H1 (cell line): Measurements from ENCODE around the gene RBM20. TPM values are rescaled to one million over a fixed set of nuclear protein-coding genes. Genes with fewer than 3 reads are reported as not detected.

Source experiments
- CTCF ChIA-PET: fragments of 300-600 bp; sonication (Branson Sonifier 250); formaldehyde crosslinking; loops from one replicate; lab custom pipeline; 2021; ENCODE audit not compliant: partially characterized antibody; lab: Charles Lee
- POLR2A ChIA-PET: fragments of 300-600 bp; sonication (Branson Sonifier 250); formaldehyde crosslinking; loops from one replicate; lab custom pipeline; 2021; ENCODE audit warnings: inconsistent platforms; ENCODE audit not compliant: partially characterized antibody; lab: Charles Lee
- DNase-seq, 2 experiments: peaks; one replicate each; pipeline versions ENCODE4 v3.0.0 to v3.0.0-alpha.2; 2010 to 2022; ENCODE audit warnings: low spot score in 2 of 2, low read depth in 1 of 2, mixed read lengths in 1 of 2
- FAIRE-seq: peaks from 2 replicates; lab custom pipeline; 2011; peaks lifted over from hg19 to GRCh38; lab: Jason Lieb, UNC
- H2AFZ ChIP-seq: 2 replicates; pipeline ENCODE4 v1.8.1; 2012; ENCODE audit warnings: low read length, inconsistent platforms
- H2AK5ac ChIP-seq: 2 replicates; pipeline ENCODE4 v1.6.1; 2013; ENCODE audit warnings: low read depth, low read length
- H2BK120ac ChIP-seq: replicated peaks from 2 replicates; pipeline ENCODE3; 2013; ENCODE audit warnings: low read depth, low read length, inconsistent platforms
- H2BK12ac ChIP-seq: 2 replicates; pipeline ENCODE4 v1.6.1; 2013; ENCODE audit warnings: low read depth, low read length
- H2BK15ac ChIP-seq: 2 replicates; pipeline ENCODE4 v1.6.1; 2013; ENCODE audit warnings: low read length
- H2BK20ac ChIP-seq: 2 replicates; pipeline ENCODE4 v1.6.1; 2013; ENCODE audit warnings: low read length
- H2BK5ac ChIP-seq: 2 replicates; pipeline ENCODE4 v1.6.1; 2013; ENCODE audit warnings: low read depth, low read length
- H3K14ac ChIP-seq: 2 replicates; pipeline ENCODE4 v1.6.1; 2013; ENCODE audit warnings: inconsistent platforms; ENCODE audit not compliant: insufficient read length
- H3K18ac ChIP-seq: 2 replicates; pipeline ENCODE4 v1.6.1; 2013; ENCODE audit warnings: low read length; ENCODE audit errors: extremely low read depth
- H3K23ac ChIP-seq: 2 replicates; pipeline ENCODE4 v1.6.1; 2013; ENCODE audit warnings: inconsistent platforms; ENCODE audit not compliant: insufficient read length
- H3K23me2 ChIP-seq: 2 replicates; pipeline ENCODE4 v1.6.1; 2013; ENCODE audit warnings: low read depth, low read length
- H3K27ac ChIP-seq: 2 replicates; pipeline ENCODE4 v1.6.1; 2011; ENCODE audit warnings: low read depth, low read length, inconsistent platforms
- H3K27me3 ChIP-seq, 4 experiments: replicated peaks in 1 of 4; 1 replicate in 1 of 4; 2 replicates in 3 of 4; pipeline versions ENCODE4 v1.6.1 to v1.8.1; 2011 to 2013; ENCODE audit warnings: low read length in 3 of 4, mild to moderate bottlenecking in 3 of 4, inconsistent platforms in 2 of 4, mixed read lengths in 2 of 4, moderate library complexity in 1 of 4; ENCODE audit not compliant: control insufficient read depth in 3 of 4, insufficient read depth in 3 of 4; ENCODE audit errors: extremely low read depth in 1 of 4
- H3K36me3 ChIP-seq, 4 experiments: 2 replicates each; pipeline versions ENCODE4 v1.6.1 to v1.8.1; 2011 to 2013; ENCODE audit warnings: mild to moderate bottlenecking in 4 of 4, low read length in 3 of 4, moderate library complexity in 2 of 4, control low read depth in 1 of 4, inconsistent platforms in 1 of 4; ENCODE audit not compliant: insufficient read depth in 4 of 4, control insufficient read depth in 2 of 4
- H3K4ac ChIP-seq: replicated peaks from 2 replicates; pipeline ENCODE3; 2013; ENCODE audit warnings: low read length, low read depth, mixed read lengths, inconsistent platforms; ENCODE audit not compliant: insufficient read length
- H3K4me1 ChIP-seq, 4 experiments: replicated peaks in 1 of 4; 1 replicate in 1 of 4; 2 replicates in 3 of 4; pipeline versions ENCODE4 v1.6.1 to v1.8.1; 2011 to 2013; ENCODE audit warnings: low read length in 3 of 4, inconsistent platforms in 2 of 4, mixed read lengths in 1 of 4; ENCODE audit not compliant: insufficient read depth in 4 of 4, control insufficient read depth in 3 of 4
- H3K4me2 ChIP-seq, 2 experiments: 2 replicates each; pipeline versions ENCODE4 v1.6.1 to v1.8.1; 2011 to 2013; ENCODE audit warnings: low read depth in 2 of 2, low read length in 2 of 2, control low read depth in 1 of 2, inconsistent platforms in 1 of 2, mild to moderate bottlenecking in 1 of 2; ENCODE audit not compliant: insufficient read depth in 1 of 2
- H3K4me3 ChIP-seq, 4 experiments: fragments of 200-600, 300-600 bp in 1 of 4; sonication (generic), shearing (Covaris generic), sonication (Bioruptor Twin) in 1 of 4; 2 replicates each; pipeline versions ENCODE4 v1.5.1 to v1.8.1; 2011 to 2016; ENCODE audit warnings: low read length in 4 of 4, low read depth in 3 of 4, control low read depth in 2 of 4, inconsistent platforms in 2 of 4, mild to moderate bottlenecking in 2 of 4, mixed read lengths in 1 of 4, moderate library complexity in 1 of 4; ENCODE audit not compliant: insufficient read depth in 2 of 4; ENCODE audit errors: extremely low read depth in 1 of 4
- H3K56ac ChIP-seq: replicated peaks from 2 replicates; pipeline ENCODE3; 2013; ENCODE audit warnings: low read depth, mild to moderate bottlenecking, mixed read lengths, low read length, inconsistent platforms; ENCODE audit not compliant: insufficient read length
- H3K79me1 ChIP-seq: 2 replicates; pipeline ENCODE4 v1.6.1; 2013; ENCODE audit warnings: low read depth, low read length, control low read depth
- H3K79me2 ChIP-seq, 2 experiments: 2 replicates each; pipeline versions ENCODE4 v1.6.1 to v1.8.1; 2012 to 2013; ENCODE audit warnings: low read length in 2 of 2, mild to moderate bottlenecking in 2 of 2, inconsistent platforms in 1 of 2; ENCODE audit not compliant: insufficient read depth in 2 of 2, control insufficient read depth in 1 of 2
- H3K9ac ChIP-seq, 4 experiments: replicated peaks in 1 of 4; 1 replicate in 1 of 4; 2 replicates in 3 of 4; pipeline versions ENCODE4 v1.6.1 to v1.8.1; 2011 to 2013; ENCODE audit warnings: low read depth in 3 of 4, low read length in 3 of 4, control low read depth in 2 of 4, mild to moderate bottlenecking in 2 of 4, moderate library complexity in 2 of 4, inconsistent platforms in 1 of 4; ENCODE audit errors: extremely low read depth in 1 of 4
- H3K9me3 ChIP-seq, 2 experiments: 2 replicates each; pipeline versions ENCODE4 v1.6.1 to v1.8.1; 2012 to 2013; ENCODE audit warnings: mild to moderate bottlenecking in 2 of 2, moderate library complexity in 2 of 2, control low read depth in 1 of 2, inconsistent platforms in 1 of 2, low read depth in 1 of 2, low read length in 1 of 2, mixed read lengths in 1 of 2; ENCODE audit not compliant: insufficient read depth in 2 of 2
- H4K20me1 ChIP-seq, 2 experiments: replicated peaks in 1 of 2; 2 replicates each; pipeline versions ENCODE3 to v1.8.1; 2011 to 2013; ENCODE audit warnings: inconsistent platforms in 2 of 2, low read length in 2 of 2, mild to moderate bottlenecking in 1 of 2; ENCODE audit not compliant: insufficient read depth in 2 of 2, control insufficient read depth in 1 of 2
- H4K5ac ChIP-seq: 2 replicates; pipeline ENCODE4 v1.6.1; 2013; ENCODE audit warnings: low read length, low read depth, mixed read lengths, inconsistent platforms; ENCODE audit not compliant: insufficient read length
- H4K8ac ChIP-seq: 2 replicates; pipeline ENCODE4 v1.8.0; 2013; ENCODE audit warnings: mild to moderate bottlenecking, moderate library complexity, low read length, inconsistent platforms; ENCODE audit not compliant: insufficient read depth; ENCODE audit errors: extremely low read depth
- H4K91ac ChIP-seq: replicated peaks from 2 replicates; pipeline ENCODE3; 2013; ENCODE audit warnings: low read length, mixed read lengths, inconsistent platforms; ENCODE audit not compliant: insufficient read length
- BRCA1 ChIP-seq: IDR thresholded peaks from 2 replicates; pipeline ENCODE4 v1.6.1; 2012; ENCODE audit warnings: low read depth, low read length, improper control_type of control experiment
- EZH2 ChIP-seq: fragments of 200-600 bp; sonication (generic); IDR thresholded peaks from 2 replicates; pipeline ENCODE4 v1.7.1; 2012; ENCODE audit warnings: low read depth, mild to moderate bottlenecking, moderate library complexity, low read length, inconsistent platforms; ENCODE audit not compliant: severe bottlenecking
- HDAC6 ChIP-seq: IDR thresholded peaks from one replicate; pipeline ENCODE4 v1.7.1; 2012; ENCODE audit warnings: low read depth, mild to moderate bottlenecking, inconsistent platforms, low read length, moderate library complexity
- JUND ChIP-seq: IDR thresholded peaks from 2 replicates; pipeline ENCODE4 v1.6.1; 2011; ENCODE audit warnings: mild to moderate bottlenecking, improper control_type of control experiment, low read length
- KDM4A ChIP-seq: IDR thresholded peaks from one replicate; pipeline ENCODE4 v1.7.1; 2012; ENCODE audit warnings: low read depth, mild to moderate bottlenecking, moderate library complexity, low read length, inconsistent platforms; ENCODE audit not compliant: severe bottlenecking
- RAD21 ChIP-seq, 2 experiments: IDR thresholded peaks in 1 of 2; conservative IDR thresholded peaks in 1 of 2; 2 replicates each; pipeline ENCODE4 v1.6.1; 2011; ENCODE audit warnings: low read depth in 2 of 2, low read length in 2 of 2, improper control_type of control experiment in 1 of 2, inconsistent platforms in 1 of 2, mild to moderate bottlenecking in 1 of 2, moderate library complexity in 1 of 2
- SIX5 ChIP-seq: IDR thresholded peaks from 2 replicates; pipeline ENCODE4 v1.6.1; 2011; ENCODE audit warnings: mild to moderate bottlenecking, low read depth, low read length
- TAF7 ChIP-seq: optimal IDR thresholded peaks from 2 replicates; pipeline ENCODE3; 2011; ENCODE audit warnings: low read depth, mild to moderate bottlenecking, inconsistent platforms, low read length, moderate library complexity, borderline replicate concordance
- USF2 ChIP-seq: IDR thresholded peaks from 2 replicates; pipeline ENCODE4 v1.6.1; 2011; ENCODE audit warnings: low read length, improper control_type of control experiment
- WGBS, 2 experiments: shearing (Covaris generic) in 1 of 2; methylation state at CpG; one replicate each; pipeline versions ENCODE4 v1.1.6 to v1.1.7; 2013 to 2015; ENCODE audit warnings: low lambda C conversion rate in 2 of 2, mixed read lengths in 2 of 2, inconsistent platforms in 1 of 2, low coverage in 1 of 2, missing lambda C conversion rate in 1 of 2; ENCODE audit not compliant: insufficient replicate concordance in 2 of 2, insufficient coverage in 1 of 2, insufficient read length in 1 of 2; ENCODE audit errors: extremely low coverage in 1 of 2, missing lambda C conversion rate in 1 of 2; 5-methylcytosine and 5-hydroxymethylcytosine counted together
- polyA plus RNA-seq, 7 experiments: library from polyadenylated mRNA; depleted of rRNA in 3 of 7; stranded (reverse) in 5 of 7; unstranded in 2 of 7; fragments of >200 nt in 5 of 7; fragments of 200-250 nt in 2 of 7; gene quantifications; 1 replicate in 5 of 7; 2 replicates in 1 of 7; 4 replicates in 1 of 7; pipeline versions ENCODE4 v1.2.1 to v1.2.3, GENCODE V29; 2011 to 2013; ENCODE audit warnings: missing spikeins in 2 of 7, mixed read lengths in 2 of 7
- total RNA-seq: library from RNA; stranded (reverse); fragmentation: NEBNext Ultra II Directional; extraction: Animal tissue kit (Norgen Biotek cat#: 25700); gene quantifications from 2 replicates; pipeline ENCODE4 v1.2.1, GENCODE V29; 2021
- TF ChIP-seq, protein P1 (sequence below): IDR thresholded peaks from 2 replicates; pipeline ENCODE4 v1.6.1; 2012; ENCODE audit warnings: low read length, inconsistent platforms

Gene RBM20
- total and polyA plus RNA-seq, 2 of the 8 experiments (the other 6 are each of a cell fraction or from before 2014, with no cell fraction given): 0.05 to 0.63 TPM

DNA sequence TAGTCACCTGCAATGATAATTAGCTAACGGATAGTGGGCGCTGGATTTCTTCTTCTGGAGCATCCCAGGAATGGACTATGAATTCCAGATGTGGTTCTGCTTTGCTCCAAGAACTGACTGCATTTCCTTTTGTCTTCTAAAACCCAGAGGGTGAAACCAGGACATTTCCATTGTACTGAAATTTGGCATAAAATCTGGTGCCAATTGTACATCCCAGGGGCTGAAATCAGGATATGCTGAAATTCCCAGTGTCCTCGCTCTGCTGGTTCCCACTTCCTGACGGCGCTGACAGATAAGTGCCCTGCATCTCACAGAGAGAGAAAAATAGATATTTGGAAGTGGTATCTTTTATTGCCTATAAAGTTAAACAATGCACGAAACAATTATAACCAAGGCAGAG, 31.9 kb downstream of the RBM20 start:
- no peak overlapping the region for H2BK15ac ChIP-seq
- ChIA-PET POLR2A (interaction anchor here (1.3 kb wide), 1 partner anchor 69 kb away, joined by 4 read pairs; no protein-coding TSS in a partner anchor), CTCF (interaction anchor here (0.9 to 13.4 kb wide), 5 partner anchors 9 to 371 kb away, joined by 3 to 237 read pairs (median 64); partner anchors contain the start of gene SMNDC1)
- H2AK5ac ChIP-seq: no peak overlapping the region
- no peaks in the 10 kb centered on the region for H3K36me3 ChIP-seq
- H3K56ac ChIP-seq: no peak overlapping the region
- H3K23me2 ChIP-seq: peaks cover 4% of the 10 kb centered on the region; the same call in 1 of the 2 replicates
- no peaks in the 10 kb centered on the region for H3K9me3 ChIP-seq
- peaks cover 0 to 3% (median 1%) of the 10 kb centered on the region in 4 experiments; a peak in 1 of 7 replicates for H3K4me1 ChIP-seq
- H3K79me2 ChIP-seq: no peaks in the 10 kb centered on the region
- H3K14ac ChIP-seq: no peak overlapping the region
- H2AFZ ChIP-seq: no peak overlapping the region
- H4K91ac ChIP-seq: no peak overlapping the region
- H3K23ac ChIP-seq: no peak overlapping the region
- H4K5ac ChIP-seq: no peak overlapping the region
- no peak overlapping the region for H2BK5ac ChIP-seq
- H3K9ac ChIP-seq: no peak overlapping the region
- no peak overlapping the region for H3K4me3 ChIP-seq
- H2BK20ac ChIP-seq: no peak overlapping the region
- no peak overlapping the region for H3K4ac ChIP-seq
- WGBS, 2 experiments: 71% methylated on average over 6 of the region's 6 CpGs; no CpG with 5 or more reads in 1 of the 2 experiments
- DNase-seq: no peak
- no peak overlapping the region for H4K8ac ChIP-seq
- H2BK120ac ChIP-seq: no peak overlapping the region
- H3K79me1 ChIP-seq: no peaks in the 10 kb centered on the region
- no peak overlapping the region for H3K4me2 ChIP-seq
- H3K27ac ChIP-seq: no peak overlapping the region
- H4K20me1 ChIP-seq: no peaks in the 10 kb centered on the region
- no peak for FAIRE-seq
- H3K27me3 ChIP-seq: peaks cover 1 to 20% (median 14%) of the 10 kb centered on the region in 4 experiments
- no peak overlapping the region for H3K18ac ChIP-seq
- no peak overlapping the region for H2BK12ac ChIP-seq
- TF ChIP-seq JUND (no peak), EZH2 (no peak), HDAC6 (no peak), USF2 (no peak), SIX5 (no peak), BRCA1 (no peak), TAF7 (no peak), RAD21 (IDR thresholded peaks at IDR 0.05 in 1 of 2, conservative IDR thresholded peaks at IDR 0.05 in 1 of 2; ENCODE audit: low read depth in 2 of 2, low read length in 2 of 2) (no peak), KDM4A (no peak)
- TF ChIP-seq, protein P1, sequence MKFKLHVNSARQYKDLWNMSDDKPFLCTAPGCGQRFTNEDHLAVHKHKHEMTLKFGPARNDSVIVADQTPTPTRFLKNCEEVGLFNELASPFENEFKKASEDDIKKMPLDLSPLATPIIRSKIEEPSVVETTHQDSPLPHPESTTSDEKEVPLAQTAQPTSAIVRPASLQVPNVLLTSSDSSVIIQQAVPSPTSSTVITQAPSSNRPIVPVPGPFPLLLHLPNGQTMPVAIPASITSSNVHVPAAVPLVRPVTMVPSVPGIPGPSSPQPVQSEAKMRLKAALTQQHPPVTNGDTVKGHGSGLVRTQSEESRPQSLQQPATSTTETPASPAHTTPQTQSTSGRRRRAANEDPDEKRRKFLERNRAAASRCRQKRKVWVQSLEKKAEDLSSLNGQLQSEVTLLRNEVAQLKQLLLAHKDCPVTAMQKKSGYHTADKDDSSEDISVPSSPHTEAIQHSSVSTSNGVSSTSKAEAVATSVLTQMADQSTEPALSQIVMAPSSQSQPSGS: no peak
